H9 (cell line): ENCODE results near the gene CCDC69. TPM values are rescaled to one million over a fixed set of nuclear protein-coding genes. Genes with fewer than 3 reads are reported as not detected.

Experiments used
- DNase-seq: peaks from one replicate; pipeline ENCODE4 v3.0.0-alpha.2; 2017
- H2AFZ ChIP-seq: one replicate; pipeline ENCODE4 v1.6.1; 2013; ENCODE audit warnings: mild to moderate bottlenecking, low read length, control low read depth, moderate library complexity
- H2AK5ac ChIP-seq: 2 replicates; pipeline ENCODE4 v1.6.1; 2013; ENCODE audit warnings: low read length, control low read depth, mixed read lengths; ENCODE audit not compliant: insufficient read length
- H2BK120ac ChIP-seq: one replicate; pipeline ENCODE4 v1.6.1; 2013; ENCODE audit warnings: low read depth, mild to moderate bottlenecking, low read length, control low read depth, inconsistent platforms; ENCODE audit not compliant: poor library complexity, severe bottlenecking
- H2BK12ac ChIP-seq: 2 replicates; pipeline ENCODE4 v1.6.1; 2013; ENCODE audit warnings: low read length, control low read depth, mixed read lengths, low read depth; ENCODE audit not compliant: insufficient read length
- H2BK15ac ChIP-seq: 2 replicates; pipeline ENCODE4 v1.6.1; 2013; ENCODE audit warnings: low read depth, low read length, control low read depth
- H2BK20ac ChIP-seq: one replicate; pipeline ENCODE4 v1.6.1; 2013; ENCODE audit warnings: low read depth, mild to moderate bottlenecking, low read length, control low read depth, inconsistent platforms; ENCODE audit not compliant: poor library complexity, severe bottlenecking
- H2BK5ac ChIP-seq: 2 replicates; pipeline ENCODE4 v1.6.1; 2013; ENCODE audit warnings: low read length, control low read depth, mixed read lengths; ENCODE audit not compliant: insufficient read length
- H3K14ac ChIP-seq: 2 replicates; pipeline ENCODE4 v1.6.1; 2013; ENCODE audit warnings: low read length, control low read depth; ENCODE audit not compliant: insufficient read depth
- H3K18ac ChIP-seq: 2 replicates; pipeline ENCODE4 v1.6.1; 2013; ENCODE audit warnings: low read depth, mild to moderate bottlenecking, mixed read lengths, low read length, control low read depth; ENCODE audit not compliant: insufficient read length
- H3K23ac ChIP-seq: 2 replicates; pipeline ENCODE4 v1.6.1; 2013; ENCODE audit warnings: low read length, control low read depth, mixed read lengths, low read depth; ENCODE audit not compliant: insufficient read length
- H3K23me2 ChIP-seq: 2 replicates; pipeline ENCODE4 v1.6.1; 2013; ENCODE audit warnings: low read depth, mild to moderate bottlenecking, mixed read lengths, low read length, control low read depth; ENCODE audit not compliant: insufficient read length, poor library complexity, severe bottlenecking
- H3K27ac ChIP-seq: 2 replicates; pipeline ENCODE4 v1.5.1; 2013; ENCODE audit warnings: low read length, control low read depth, mixed read lengths, low read depth; ENCODE audit not compliant: insufficient read length
- H3K27me3 ChIP-seq: 2 replicates; pipeline ENCODE4 v1.6.1; 2013; ENCODE audit warnings: low read length, control low read depth, inconsistent platforms; ENCODE audit not compliant: insufficient read depth
- H3K4ac ChIP-seq: 2 replicates; pipeline ENCODE4 v1.6.1; 2013; ENCODE audit warnings: low read depth, mild to moderate bottlenecking, control low read depth, inconsistent platforms, low read length, moderate library complexity
- H3K4me1 ChIP-seq: 2 replicates; pipeline ENCODE4 v1.6.1; 2013; ENCODE audit warnings: low read length, control low read depth, inconsistent platforms; ENCODE audit not compliant: insufficient read depth
- H3K4me2 ChIP-seq: 2 replicates; pipeline ENCODE4 v1.6.1; 2013; ENCODE audit warnings: low read length, control low read depth, mixed read lengths; ENCODE audit not compliant: insufficient read length, insufficient read depth
- H3K56ac ChIP-seq: 2 replicates; pipeline ENCODE4 v1.6.1; 2013; ENCODE audit warnings: low read depth, mild to moderate bottlenecking, mixed read lengths, low read length, control low read depth; ENCODE audit not compliant: insufficient read length
- H3K79me1 ChIP-seq: 2 replicates; pipeline ENCODE4 v1.6.1; 2013; ENCODE audit warnings: low read depth, mild to moderate bottlenecking, moderate library complexity, low read length, control low read depth, inconsistent platforms; ENCODE audit not compliant: insufficient read depth, poor library complexity, severe bottlenecking
- H3K79me2 ChIP-seq: 2 replicates; pipeline ENCODE4 v1.6.1; 2013; ENCODE audit warnings: low read length, control low read depth, inconsistent platforms; ENCODE audit not compliant: insufficient read depth
- H3K9ac ChIP-seq: 2 replicates; pipeline ENCODE4 v1.6.1; 2013; ENCODE audit warnings: low read length, control low read depth, mixed read lengths; ENCODE audit not compliant: insufficient read length; ENCODE audit errors: extremely low read depth
- H3K9me3 ChIP-seq: one replicate; pipeline ENCODE4 v1.6.1; 2013; ENCODE audit warnings: low read depth, low read length, inconsistent platforms; ENCODE audit not compliant: control insufficient read depth
- H3T11ph ChIP-seq: one replicate; pipeline ENCODE4 v1.6.1; 2013; ENCODE audit warnings: mild to moderate bottlenecking, low read length, control low read depth, inconsistent platforms
- H4K20me1 ChIP-seq: one replicate; pipeline ENCODE4 v1.6.1; 2013; ENCODE audit not compliant: control insufficient read depth, insufficient read length, insufficient read depth
- H4K5ac ChIP-seq: 2 replicates; pipeline ENCODE4 v1.6.1; 2013; ENCODE audit warnings: low read depth, mild to moderate bottlenecking, mixed read lengths, low read length, control low read depth; ENCODE audit not compliant: insufficient read length
- H4K8ac ChIP-seq: replicated peaks from 2 replicates; pipeline ENCODE4 v1.6.1; 2013; ENCODE audit warnings: low read length, control low read depth, mixed read lengths, low read depth; ENCODE audit not compliant: insufficient read length
- H4K91ac ChIP-seq: 2 replicates; pipeline ENCODE4 v1.6.1; 2013; ENCODE audit warnings: low read depth, mild to moderate bottlenecking, moderate library complexity, mixed read lengths, low read length, control low read depth; ENCODE audit not compliant: insufficient read length
- H3K27ac Mint-ChIP-seq, 3 experiments: 2 replicates in 2 of 3; 3 replicates in 1 of 3; pipeline ENCODE4 v1.8.0; 2020 to 2021; ENCODE audit warnings: mixed read lengths in 3 of 3, mild to moderate bottlenecking in 1 of 3, moderate library complexity in 1 of 3
- H3K27me3 Mint-ChIP-seq: 2 replicates; pipeline ENCODE4 v1.8.0; 2021; ENCODE audit warnings: low read depth, mild to moderate bottlenecking, moderate library complexity, mixed read lengths
- H3K36me3 Mint-ChIP-seq, 3 experiments: 2 replicates in 2 of 3; 3 replicates in 1 of 3; pipeline ENCODE4 v1.8.0; 2020 to 2021; ENCODE audit warnings: low read depth in 3 of 3, mixed read lengths in 3 of 3; ENCODE audit not compliant: insufficient read depth in 1 of 3
- H3K4me1 Mint-ChIP-seq, 2 experiments: 2 replicates each; pipeline ENCODE4 v1.8.0; 2020; ENCODE audit warnings: mixed read lengths in 2 of 2
- H3K4me3 Mint-ChIP-seq, 2 experiments: 2 replicates in 1 of 2; 3 replicates in 1 of 2; pipeline ENCODE4 v1.8.0; 2020 to 2021; ENCODE audit warnings: mild to moderate bottlenecking in 2 of 2, mixed read lengths in 2 of 2, moderate library complexity in 1 of 2
- H3K9me3 Mint-ChIP-seq, 2 experiments: 2 replicates in 1 of 2; 3 replicates in 1 of 2; pipeline ENCODE4 v1.8.0; 2020; ENCODE audit warnings: mild to moderate bottlenecking in 2 of 2, mixed read lengths in 2 of 2, moderate library complexity in 1 of 2
- WGBS: extraction: QIAGEN DNeasy Blood & Tissue Kit; methylation state at CpG from one replicate; pipeline ENCODE4 v1.1.7; 2013; ENCODE audit warnings: missing lambda C conversion rate, low lambda C conversion rate, mixed read lengths; ENCODE audit not compliant: insufficient read length; ENCODE audit errors: extremely low coverage; 5-methylcytosine and 5-hydroxymethylcytosine counted together
- total RNA-seq: library from RNA; stranded (reverse); gene quantifications from 2 replicates; pipeline ENCODE4 v1.2.1, GENCODE V29; 2021
- TF ChIP-seq, protein P1 (sequence below): fragments of 200-600 bp; sonication (generic); conservative IDR thresholded peaks from 3 replicates; pipeline ENCODE4 v1.8.0; 2021; ENCODE audit warnings: antibody characterized with exemption, mild to moderate bottlenecking

The CCDC69 gene
- total RNA-seq, 1 experiment from 2014 or later = 5.3 TPM

DNA sequence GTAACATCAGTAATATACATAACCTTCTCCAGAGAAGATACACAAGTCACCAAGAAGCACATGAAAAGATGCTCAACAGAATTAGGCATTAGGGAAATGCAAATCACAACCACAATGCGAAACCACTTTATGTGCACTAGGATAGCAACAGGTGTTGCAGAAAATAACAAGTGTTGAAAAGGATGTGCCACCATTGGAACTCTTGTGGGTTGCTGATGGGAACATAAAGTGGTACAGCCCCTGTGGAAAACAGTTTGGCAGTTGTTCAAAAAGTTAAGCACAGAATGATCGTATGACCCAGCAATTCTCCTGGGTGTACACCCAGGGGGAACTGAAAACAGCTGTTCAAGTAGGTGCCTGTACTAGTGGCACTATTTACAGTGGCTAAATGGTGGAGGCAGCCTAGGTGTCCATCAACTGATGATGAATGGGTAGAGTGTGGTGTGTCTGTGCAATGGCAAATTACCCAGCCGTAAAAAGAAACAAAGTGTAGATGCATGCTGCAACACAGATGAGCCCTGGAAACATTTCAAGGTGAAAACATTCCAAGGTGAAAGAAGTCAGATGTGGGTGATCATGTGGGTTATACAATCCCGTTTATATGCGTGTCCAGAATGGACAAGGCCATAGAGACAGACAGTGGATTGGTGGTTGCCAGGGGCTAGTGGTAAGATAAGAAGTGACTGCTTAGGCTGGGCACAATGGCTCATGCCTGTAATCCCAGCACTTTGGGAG, 27.2 kb downstream of the CCDC69 start:
- no peak overlapping the region for H2BK5ac ChIP-seq
- no CpG with 5 or more reads among the region's 5 CpGs for WGBS
- Mint-ChIP-seq H3K27ac (no peak overlapping the region), H3K36me3 (no peaks in the 10 kb centered on the region), H3K4me1 (peaks cover 3 to 11% of the 10 kb centered on the region in 2 experiments; a peak in 3 of 4 replicates), H3K4me3 (no peak overlapping the region), H3K27me3 (no peaks in the 10 kb centered on the region), H3K9me3 (no peaks in the 10 kb centered on the region; a peak in 2 of 5 replicates)
- H2BK20ac ChIP-seq = no peak overlapping the region
- H3K9me3 ChIP-seq = no peaks in the 10 kb centered on the region
- TF ChIP-seq, protein P1, sequence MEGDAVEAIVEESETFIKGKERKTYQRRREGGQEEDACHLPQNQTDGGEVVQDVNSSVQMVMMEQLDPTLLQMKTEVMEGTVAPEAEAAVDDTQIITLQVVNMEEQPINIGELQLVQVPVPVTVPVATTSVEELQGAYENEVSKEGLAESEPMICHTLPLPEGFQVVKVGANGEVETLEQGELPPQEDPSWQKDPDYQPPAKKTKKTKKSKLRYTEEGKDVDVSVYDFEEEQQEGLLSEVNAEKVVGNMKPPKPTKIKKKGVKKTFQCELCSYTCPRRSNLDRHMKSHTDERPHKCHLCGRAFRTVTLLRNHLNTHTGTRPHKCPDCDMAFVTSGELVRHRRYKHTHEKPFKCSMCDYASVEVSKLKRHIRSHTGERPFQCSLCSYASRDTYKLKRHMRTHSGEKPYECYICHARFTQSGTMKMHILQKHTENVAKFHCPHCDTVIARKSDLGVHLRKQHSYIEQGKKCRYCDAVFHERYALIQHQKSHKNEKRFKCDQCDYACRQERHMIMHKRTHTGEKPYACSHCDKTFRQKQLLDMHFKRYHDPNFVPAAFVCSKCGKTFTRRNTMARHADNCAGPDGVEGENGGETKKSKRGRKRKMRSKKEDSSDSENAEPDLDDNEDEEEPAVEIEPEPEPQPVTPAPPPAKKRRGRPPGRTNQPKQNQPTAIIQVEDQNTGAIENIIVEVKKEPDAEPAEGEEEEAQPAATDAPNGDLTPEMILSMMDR = no peak
- no peaks in the 10 kb centered on the region for H3K79me1 ChIP-seq
- H3K27me3 ChIP-seq = no peaks in the 10 kb centered on the region
- no peak overlapping the region for H3K18ac ChIP-seq
- H3K4me2 ChIP-seq = no peak overlapping the region
- H4K91ac ChIP-seq = no peak overlapping the region
- no peak overlapping the region for H4K8ac ChIP-seq
- H3K79me2 ChIP-seq = no peaks in the 10 kb centered on the region
- no peak overlapping the region for H4K5ac ChIP-seq
- H3K56ac ChIP-seq = no peak overlapping the region
- H3K27ac ChIP-seq = no peak overlapping the region
- no peak for DNase-seq
- no peak overlapping the region for H2AK5ac ChIP-seq
- no peak overlapping the region for H3K9ac ChIP-seq
- H2BK12ac ChIP-seq = no peak overlapping the region
- H4K20me1 ChIP-seq = no peaks in the 10 kb centered on the region
- H3K4ac ChIP-seq = no peak overlapping the region
- H2AFZ ChIP-seq = no peak overlapping the region
- no peak overlapping the region for H3T11ph ChIP-seq
- no peak overlapping the region for H2BK120ac ChIP-seq
- H3K14ac ChIP-seq = no peak overlapping the region
- no peaks in the 10 kb centered on the region for H3K4me1 ChIP-seq
- no peaks in the 10 kb centered on the region for H3K23me2 ChIP-seq
- no peak overlapping the region for H2BK15ac ChIP-seq
- H3K23ac ChIP-seq = no peak overlapping the region
